ENCODE measurements around the gene SPIB. TPM values are rescaled to one million over a fixed set of nuclear protein-coding genes. Genes with fewer than 3 reads are reported as not detected.
"Not testable (repeated sequence)": the region's sequence is repeated elsewhere in the genome, so short reads cannot be mapped to it uniquely, and the experiment has no call there.

Gene SPIB
- total RNA-seq, 1 donor from 2014 or later, result not detected

DNA sequence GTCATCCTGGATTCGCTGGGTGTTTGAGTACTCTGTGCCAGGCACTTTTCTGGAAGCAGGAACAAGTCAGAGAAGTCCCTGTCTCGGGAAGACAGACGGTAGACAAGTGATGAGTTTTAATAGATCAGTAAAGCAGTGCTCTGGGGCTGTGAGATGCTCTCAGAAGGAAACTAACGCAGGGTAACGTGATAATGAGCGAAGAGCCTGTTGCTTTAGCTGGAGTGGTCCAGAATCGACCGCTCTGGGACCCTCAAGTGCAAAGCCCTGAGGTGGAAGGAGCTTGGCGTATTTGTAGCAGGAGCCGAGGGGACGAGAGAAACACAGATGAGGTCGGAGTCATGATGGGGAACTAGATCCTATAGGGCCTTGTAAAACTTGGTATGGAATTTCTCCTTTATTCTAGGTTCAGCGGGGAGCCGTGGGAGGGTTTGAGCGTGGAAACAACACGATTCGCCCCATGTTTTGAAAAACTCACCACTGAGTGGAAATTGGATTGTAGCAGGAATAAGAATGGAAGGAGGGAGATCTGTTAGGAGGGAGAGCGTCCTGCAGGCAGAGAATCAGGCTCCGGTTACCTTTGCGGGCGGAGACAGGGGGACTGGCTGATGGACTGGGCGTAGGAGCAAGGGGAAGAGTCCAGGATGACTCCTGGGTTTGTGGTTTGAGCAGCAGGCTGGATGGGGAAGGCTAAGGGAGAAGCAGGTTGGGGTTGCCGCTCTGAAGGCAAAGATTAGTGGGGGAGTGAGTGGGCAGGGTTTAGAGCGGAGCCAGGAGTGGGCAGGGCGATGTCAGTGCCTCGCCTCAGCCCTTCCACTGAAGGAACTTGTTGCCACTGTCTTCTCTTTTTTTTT is 33.8 kb upstream of the SPIB start:
- H2AFZ ChIP-seq (replicated peaks), result no peak overlapping the region
- H3K36me3 Mint-ChIP-seq, result peaks cover 24% of the 10 kb centered on the region
- H3K9me3 Mint-ChIP-seq, result no peaks in the 10 kb centered on the region

DNA sequence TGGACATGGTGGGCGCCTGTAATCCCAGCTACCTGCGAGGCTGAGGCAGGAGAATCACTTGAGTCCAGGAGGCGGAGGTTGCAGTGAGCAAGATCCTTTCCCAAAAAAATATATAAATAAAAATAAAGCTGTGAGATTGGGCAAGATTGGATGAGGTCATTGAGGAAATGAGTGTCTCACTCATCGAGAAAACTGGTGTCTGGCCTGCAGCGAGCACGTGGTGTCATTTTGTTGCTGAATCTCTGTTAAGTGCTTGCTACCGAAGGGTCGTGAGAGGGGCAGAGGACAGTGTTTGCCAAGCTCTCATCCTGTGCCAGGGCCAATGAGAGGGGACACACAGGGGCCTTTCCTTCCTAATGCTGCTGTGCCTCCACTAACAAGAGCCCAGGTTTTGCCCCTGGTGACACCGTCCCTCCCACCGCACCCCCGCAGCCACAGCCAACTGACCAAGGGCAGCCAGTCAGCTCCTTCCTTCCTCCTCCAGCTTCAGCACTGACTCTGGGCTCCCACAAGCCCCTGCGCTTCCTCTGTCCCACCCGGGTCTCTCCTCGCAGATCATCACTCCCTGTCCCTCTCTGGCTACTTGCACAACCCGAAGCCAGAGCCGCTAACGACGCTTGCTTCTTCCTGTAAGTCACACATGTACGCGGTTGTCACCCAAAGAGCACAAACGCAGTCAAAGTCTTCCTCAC is 31.4 kb upstream of the SPIB start:
- H3K4me1 ChIP-seq, result no peaks in the 10 kb centered on the region
- peaks cover 3% of the 10 kb centered on the region for H3K36me3 ChIP-seq
- H3K9me3 Mint-ChIP-seq, result peaks cover 10% of the 10 kb centered on the region
- peaks cover 12% of the 10 kb centered on the region for H3F3A ChIP-seq (ENCODE audit: low read depth)
- TF ChIP-seq EZH2 (IDR thresholded peaks at IDR 0.05), result no peak
- TF ChIP-seq EZH2phosphoT487 (IDR thresholded peaks at IDR 0.05), result no peak
- TF ChIP-seq CTCF (IDR thresholded peaks at IDR 0.05), result no peak
- no peak overlapping the region for H3K27ac ChIP-seq
- H3K4me2 ChIP-seq, result no peak overlapping the region
- H4K20me1 ChIP-seq (ENCODE audit: low read depth), result peaks cover 21% of the 10 kb centered on the region
- no peak for DNase-seq (ENCODE audit: low spot score)
- H3K79me2 ChIP-seq (ENCODE audit: low read depth), result peaks cover 69% of the 10 kb centered on the region
- H3K4me3 Mint-ChIP-seq, result peak overlapping the region; percentile 9
- H3K27me3 ChIP-seq, result no peaks in the 10 kb centered on the region
- no peak overlapping the region for H3K27ac Mint-ChIP-seq
- H3K27me3 Mint-ChIP-seq (ENCODE audit: insufficient read depth, low read depth), result peaks cover 22% of the 10 kb centered on the region
- peaks cover 32% of the 10 kb centered on the region for H3K36me3 Mint-ChIP-seq
- H3K4me1 Mint-ChIP-seq, result peaks cover 20% of the 10 kb centered on the region
- H3K9me3 ChIP-seq (ENCODE audit: low read depth), result no peaks in the 10 kb centered on the region
- H3K4me3 ChIP-seq, result no peak overlapping the region
- H2AFZ ChIP-seq (replicated peaks), result no peak overlapping the region
- H3K9ac ChIP-seq, result no peak overlapping the region

More for the DNA sequence above, 33.8 kb upstream of the SPIB start:
- no peaks in the 10 kb centered on the region for H3K9me3 ChIP-seq (ENCODE audit: low read depth)
- H3K4me2 ChIP-seq, result peak overlapping the region; percentile 88
- TF ChIP-seq EZH2 (IDR thresholded peaks at IDR 0.05), result no peak
- TF ChIP-seq EZH2phosphoT487 (IDR thresholded peaks at IDR 0.05), result no peak
- TF ChIP-seq CTCF (IDR thresholded peaks at IDR 0.05), result no peak
- no peaks in the 10 kb centered on the region for H3K4me1 ChIP-seq
- DNase-seq (ENCODE audit: low spot score), result peak; percentile 46
- peak overlapping the region; percentile 91 for H3K4me3 Mint-ChIP-seq
- peaks cover 21% of the 10 kb centered on the region for H3K27me3 Mint-ChIP-seq (ENCODE audit: insufficient read depth, low read depth)
- H3K9ac ChIP-seq, result peak overlapping the region; percentile 62
- peaks cover 21% of the 10 kb centered on the region for H4K20me1 ChIP-seq (ENCODE audit: low read depth)
- H3K79me2 ChIP-seq (ENCODE audit: low read depth), result peaks cover 55% of the 10 kb centered on the region
- no peak overlapping the region for H3K27ac ChIP-seq
- H3K27ac Mint-ChIP-seq, result peak overlapping the region; percentile 33
- H3K27me3 ChIP-seq, result no peaks in the 10 kb centered on the region
- H3K4me1 Mint-ChIP-seq, result peaks cover 20% of the 10 kb centered on the region
- H3K4me3 ChIP-seq, result peak overlapping the region; percentile 59
- peaks cover 14% of the 10 kb centered on the region for H3F3A ChIP-seq (ENCODE audit: low read depth)
- H3K36me3 ChIP-seq, result peaks cover 3% of the 10 kb centered on the region

DNA sequence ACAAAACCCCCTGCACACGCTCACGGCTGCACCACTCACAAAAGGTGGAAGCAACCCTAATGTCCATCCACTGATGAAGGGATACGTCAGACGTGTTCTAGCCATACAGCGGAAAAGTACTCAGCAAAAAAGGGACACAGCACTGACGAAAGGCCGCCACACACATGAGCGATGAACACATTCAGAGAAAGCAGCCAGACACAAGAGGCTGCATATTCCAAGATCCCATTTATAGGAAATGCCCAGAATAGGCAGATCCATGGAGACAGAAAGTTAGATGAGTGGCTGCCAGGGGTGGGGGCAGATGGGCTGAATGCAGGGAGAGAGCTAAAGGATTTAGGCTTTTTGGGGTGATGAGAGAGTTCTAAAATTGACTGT is 30.9 kb upstream of the SPIB start:
- Mint-ChIP-seq H3K27me3 (ENCODE audit: insufficient read depth, low read depth) (peaks cover 22% of the 10 kb centered on the region), H3K4me3 (peak overlapping the region; percentile 9)
- H3K79me2 ChIP-seq (ENCODE audit: low read depth), result peaks cover 74% of the 10 kb centered on the region

DNA sequence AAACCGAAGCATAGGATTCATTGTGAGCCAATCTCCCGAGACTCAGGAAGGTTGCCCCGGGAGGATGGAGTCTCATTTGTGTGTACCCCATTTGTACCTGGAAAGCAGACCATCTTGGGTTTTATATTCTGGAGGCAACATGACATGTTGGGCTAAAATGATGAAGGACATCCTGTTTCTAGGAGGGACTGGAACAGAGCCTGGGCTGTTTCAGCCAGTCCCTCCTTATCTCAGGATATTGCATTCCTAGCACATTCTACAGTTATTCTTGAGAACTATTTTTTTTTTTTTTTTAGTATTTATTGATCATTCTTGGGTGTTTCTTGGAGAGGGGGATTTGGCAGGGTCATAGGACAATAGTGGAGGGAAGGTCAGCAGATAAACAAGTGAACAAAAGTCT is 28.4 kb upstream of the SPIB start:
- H3K36me3 ChIP-seq; H3K27me3 Mint-ChIP-seq (ENCODE audit: insufficient read depth, low read depth); H3K9ac ChIP-seq; H3K4me3 ChIP-seq; DNase-seq (ENCODE audit: low spot score); H3K27me3 ChIP-seq; H3F3A ChIP-seq (ENCODE audit: low read depth); H3K4me2 ChIP-seq; H2AFZ ChIP-seq (replicated peaks); H3K27ac ChIP-seq; H3K4me3 Mint-ChIP-seq; H3K27ac Mint-ChIP-seq; H3K9me3 ChIP-seq (ENCODE audit: low read depth); H3K4me1 ChIP-seq; H3K4me1 Mint-ChIP-seq: not testable (repeated sequence)
- peaks cover 13% of the 10 kb centered on the region for H4K20me1 ChIP-seq (ENCODE audit: low read depth)
- Mint-ChIP-seq H3K36me3 (peaks cover 49% of the 10 kb centered on the region), H3K9me3 (peaks cover 19% of the 10 kb centered on the region)
- H3K79me2 ChIP-seq (ENCODE audit: low read depth), result peaks cover 89% of the 10 kb centered on the region

More for the DNA sequence above, 30.9 kb upstream of the SPIB start:
- Histone ChIP-seq H3K4me1 (no peaks in the 10 kb centered on the region), H3K9ac (no peak overlapping the region), H3K9me3 (ENCODE audit: low read depth) (no peaks in the 10 kb centered on the region), H4K20me1 (ENCODE audit: low read depth) (peaks cover 21% of the 10 kb centered on the region), H3K27me3 (no peaks in the 10 kb centered on the region), H3F3A (ENCODE audit: low read depth) (peaks cover 8% of the 10 kb centered on the region), H3K36me3 (peaks cover 6% of the 10 kb centered on the region), H3K27ac (no peak overlapping the region), H3K4me2 (no peak overlapping the region), H3K4me3 (no peak overlapping the region), H2AFZ (replicated peaks) (no peak overlapping the region)
- no peak for DNase-seq (ENCODE audit: low spot score)
- peaks cover 15% of the 10 kb centered on the region for H3K9me3 Mint-ChIP-seq
- no peak overlapping the region for H3K27ac Mint-ChIP-seq
- peaks cover 20% of the 10 kb centered on the region for H3K4me1 Mint-ChIP-seq
- H3K36me3 Mint-ChIP-seq, result peaks cover 36% of the 10 kb centered on the region
- no peak for TF ChIP-seq EZH2phosphoT487 (IDR thresholded peaks at IDR 0.05)
- TF ChIP-seq CTCF (IDR thresholded peaks at IDR 0.05), result no peak
- TF ChIP-seq EZH2 (IDR thresholded peaks at IDR 0.05), result no peak

DNA sequence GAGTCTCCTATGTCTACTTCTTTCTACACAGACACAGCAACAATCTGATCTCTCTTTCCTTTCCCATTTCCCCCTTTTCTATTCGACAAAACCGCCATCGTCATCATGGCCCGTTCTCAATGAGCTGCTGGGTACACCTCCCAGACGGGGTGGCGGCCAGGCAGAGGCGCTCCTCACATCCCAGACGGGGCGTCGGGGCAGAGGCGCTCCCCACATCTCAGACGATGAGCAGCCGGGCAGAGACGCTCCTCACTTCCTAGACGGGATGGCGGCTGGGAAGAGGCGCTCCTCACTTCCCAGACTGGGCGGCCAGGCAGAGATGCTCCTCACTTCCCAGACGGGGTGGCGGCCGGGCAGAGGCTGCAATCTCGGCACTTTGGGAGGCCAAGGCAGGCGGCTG is 27.8 kb upstream of the SPIB start:
- Mint-ChIP-seq H3K9me3 (peaks cover 19% of the 10 kb centered on the region), H3K36me3 (peaks cover 49% of the 10 kb centered on the region)
- not testable (repeated sequence) for H3K27me3 ChIP-seq; H3K9me3 ChIP-seq (ENCODE audit: low read depth); H3F3A ChIP-seq (ENCODE audit: low read depth); H3K27me3 Mint-ChIP-seq (ENCODE audit: insufficient read depth, low read depth); H3K36me3 ChIP-seq; H3K4me2 ChIP-seq; H3K9ac ChIP-seq; H2AFZ ChIP-seq (replicated peaks); DNase-seq (ENCODE audit: low spot score); H3K4me1 Mint-ChIP-seq; H3K4me3 ChIP-seq; H3K27ac ChIP-seq; H4K20me1 ChIP-seq (ENCODE audit: low read depth); H3K27ac Mint-ChIP-seq; H3K4me1 ChIP-seq; H3K4me3 Mint-ChIP-seq
- H3K79me2 ChIP-seq (ENCODE audit: low read depth), result peaks cover 89% of the 10 kb centered on the region

Data from neural progenitor cell (in vitro differentiated cells).